Gastroesophageal sphincter (tissue), 4 donors: Measurements from ENCODE around the gene ARL4D. TPM values are rescaled to one million over a fixed set of nuclear protein-coding genes. Genes with fewer than 3 reads are reported as not detected.

ENCODE experiments used
- ATAC-seq: fragments of 150-250 bp; one replicate; pipeline ENCODE4 v1.9.1; 2016; ENCODE audit warnings: mild to moderate bottlenecking, moderate library complexity
- H3K27ac ChIP-seq, 4 donors: fragments of 200-600 bp; sonication (generic) in 3 of 4; 1 replicate in 3 of 4; 2 replicates in 1 of 4; pipeline ENCODE4 v1.5.1; 2016 to 2019
- H3K27me3 ChIP-seq: fragments of 200-600 bp; sonication (generic); one replicate; pipeline ENCODE4 v1.5.1; 2019
- H3K36me3 ChIP-seq, 2 donors: fragments of 200-600 bp; sonication (generic); one replicate each; pipeline ENCODE4 v1.5.1; 2019; ENCODE audit warnings: control low read depth in 1 of 2
- H3K4me1 ChIP-seq, 3 donors: fragments of 200-600 bp; sonication (generic); 1 replicate in 2 of 3; 2 replicates in 1 of 3; pipeline ENCODE4 v1.5.1; 2016 to 2019; ENCODE audit warnings: control low read depth in 2 of 3
- H3K4me3 ChIP-seq, 2 donors: fragments of 200-600 bp; sonication (generic); one replicate each; pipeline ENCODE4 v1.5.1; 2019; ENCODE audit warnings: mild to moderate bottlenecking in 1 of 2, moderate library complexity in 1 of 2
- H3K9me3 ChIP-seq, 3 donors: fragments of 200-600 bp; sonication (generic); one replicate each; pipeline ENCODE4 v1.5.1; 2017 to 2019; ENCODE audit warnings: control low read depth in 2 of 3
- CTCF ChIP-seq, 4 experiments: fragments of 200-600 bp in 2 of 4; fragments of 450-650 bp in 2 of 4; sonication (generic) in 1 of 4; IDR thresholded peaks; one replicate each; pipeline ENCODE4 v1.5.1; 2017 to 2019; ENCODE audit warnings: antibody characterized with exemption in 4 of 4, mild to moderate bottlenecking in 2 of 4, moderate library complexity in 2 of 4
- EP300 ChIP-seq: sonication (generic); formaldehyde crosslinking; IDR thresholded peaks from one replicate; pipeline ENCODE4 v1.6.1; 2017; ENCODE audit warnings: antibody characterized with exemption, mild to moderate bottlenecking
- POLR2A ChIP-seq, 2 donors: fragments of 450-650 bp; IDR thresholded peaks; one replicate each; pipeline ENCODE4 v1.6.1; 2017; ENCODE audit warnings: antibody characterized with exemption in 2 of 2, mild to moderate bottlenecking in 2 of 2, moderate library complexity in 1 of 2
- POLR2AphosphoS5 ChIP-seq: sonication (generic); formaldehyde crosslinking; IDR thresholded peaks from one replicate; pipeline ENCODE4 v1.6.1; 2017; ENCODE audit warnings: antibody characterized with exemption
- WGBS, 2 donors: methylation state at CpG; one replicate each; pipeline ENCODE4 v1.1.5; 2018; ENCODE audit warnings: low coverage in 1 of 2; 5-methylcytosine and 5-hydroxymethylcytosine counted together
- total RNA-seq, 4 donors: library from RNA; depleted of rRNA; stranded (reverse); fragments of >200 nt; gene quantifications; one replicate each; pipeline ENCODE4 v1.1.0, GENCODE V29; 2016

The ARL4D gene
- total RNA-seq, 4 donors from 2014 or later = 18.2 to 35.8 (median 20.2) TPM

GRCh38 chr17:43438626-43439025, 39.8 kb downstream of the ARL4D start:
- Histone ChIP-seq H3K4me1 (no peaks in the 10 kb centered on the region), H3K27ac (no peak overlapping the region), H3K4me3 (no peak overlapping the region), H3K9me3 (no peaks in the 10 kb centered on the region), H3K27me3 (no peaks in the 10 kb centered on the region), H3K36me3 (no peaks in the 10 kb centered on the region)
- TF ChIP-seq POLR2A (IDR thresholded peaks at IDR 0.05) = no peak
- no peak for TF ChIP-seq POLR2AphosphoS5
- no peak for TF ChIP-seq EP300
- TF ChIP-seq CTCF (IDR thresholded peaks at IDR 0.05) = no peak
- no peak for ATAC-seq
- WGBS, 2 donors = 75 to 86% methylated on average over 3 to 5 of the region's 5 CpGs

GRCh38 chr17:43439041-43439440, 40.2 kb downstream of the ARL4D start:
- no peak for TF ChIP-seq POLR2A (IDR thresholded peaks at IDR 0.05)
- no peak for TF ChIP-seq POLR2AphosphoS5
- TF ChIP-seq CTCF (IDR thresholded peaks at IDR 0.05) = no peak
- no peak for TF ChIP-seq EP300
- no peaks in the 10 kb centered on the region for H3K36me3 ChIP-seq
- peak; percentile 39 for ATAC-seq
- no peak overlapping the region for H3K4me3 ChIP-seq
- H3K27ac ChIP-seq = no peak overlapping the region
- H3K9me3 ChIP-seq = no peaks in the 10 kb centered on the region
- H3K4me1 ChIP-seq = no peaks in the 10 kb centered on the region
- H3K27me3 ChIP-seq = no peaks in the 10 kb centered on the region
- WGBS, 2 donors = 25% methylated on average over 1 of the region's 1 CpG; no CpG with 5 or more reads in 1 of the 2 donors

- 17 to 54% methylated on average over 2 of the region's 2 CpGs for WGBS, 2 donors
- no peaks in the 10 kb centered on the region for H3K9me3 ChIP-seq
- H3K27ac ChIP-seq = no peak overlapping the region
- H3K36me3 ChIP-seq = no peaks in the 10 kb centered on the region
- peak; percentile 79 for ATAC-seq
- no peak overlapping the region for H3K4me3 ChIP-seq
- no peaks in the 10 kb centered on the region for H3K4me1 ChIP-seq
- no peak for TF ChIP-seq POLR2AphosphoS5
- no peak for TF ChIP-seq EP300
- TF ChIP-seq CTCF (IDR thresholded peaks at IDR 0.05) = no peak
- TF ChIP-seq POLR2A (IDR thresholded peaks at IDR 0.05) = no peak
- no peaks in the 10 kb centered on the region for H3K27me3 ChIP-seq
These were observed 43.9 kb downstream of the ARL4D start for GRCh38 chr17:43442711-43443110.

GRCh38 chr17:43443381-43443780, 44.6 kb downstream of the ARL4D start:
- H3K9me3 ChIP-seq = no peaks in the 10 kb centered on the region
- no peaks in the 10 kb centered on the region for H3K36me3 ChIP-seq
- H3K27ac ChIP-seq = no peak overlapping the region
- no peak for ATAC-seq
- TF ChIP-seq POLR2A (IDR thresholded peaks at IDR 0.05) (no peak), POLR2AphosphoS5 (no peak), CTCF (IDR thresholded peaks at IDR 0.05) (no peak), EP300 (no peak)
- H3K4me3 ChIP-seq = no peak overlapping the region
- 100% methylated on average over 1 to 2 of the region's 3 CpGs for whole genome bisulfite sequencing, 2 donors
- H3K4me1 ChIP-seq = no peaks in the 10 kb centered on the region
- no peaks in the 10 kb centered on the region for H3K27me3 ChIP-seq

GRCh38 chr17:43444223-43445008, 45.6 kb downstream of the ARL4D start:
- Histone ChIP-seq H3K27me3 (no peaks in the 10 kb centered on the region), H3K9me3 (no peaks in the 10 kb centered on the region), H3K4me3 (no peak overlapping the region), H3K4me1 (no peaks in the 10 kb centered on the region), H3K27ac (no peak overlapping the region), H3K36me3 (no peaks in the 10 kb centered on the region)
- TF ChIP-seq POLR2AphosphoS5 (no peak), CTCF (IDR thresholded peaks at IDR 0.05) (no peak)
- 81 to 95% methylated on average over 4 to 8 of the region's 8 CpGs for WGBS, 2 donors
- no peak for ATAC-seq
